ENCODE measurements around the gene USP46. TPM values are rescaled to one million over a fixed set of nuclear protein-coding genes. Genes with fewer than 3 reads are reported as not detected.

Gene USP46
- total and polyA plus RNA-seq, 2 of the 13 experiments (the other 11 are each of a cell fraction or from before 2014, with no cell fraction given) = 4.7 to 17.4 TPM

DNA sequence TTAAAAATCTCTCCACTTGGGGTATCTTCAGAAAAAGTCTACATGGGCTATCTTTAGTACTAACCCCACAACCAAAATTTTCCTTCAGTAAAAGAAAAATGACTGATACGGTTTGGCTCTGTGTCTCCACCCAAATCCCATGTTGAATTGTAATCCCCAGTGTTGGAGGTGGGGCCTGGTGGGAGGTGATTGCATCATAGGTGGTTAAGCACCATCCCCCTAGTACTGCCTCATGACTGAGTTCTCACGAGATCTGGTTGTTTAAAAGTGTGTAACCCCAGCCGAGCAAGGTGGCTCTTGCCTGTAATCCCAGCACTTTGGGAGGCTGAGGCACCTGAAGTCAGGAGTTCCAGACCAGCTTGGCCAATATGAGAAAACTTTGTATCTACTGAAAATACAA is 66.8 kb downstream of the USP46 start:
- Histone ChIP-seq H3K4me3 (replicated peaks in 1 of 3; ENCODE audit: insufficient read depth in 1 of 3, low read depth in 2 of 3, low read length in 3 of 3) (no peak overlapping the region), H3K36me3 (replicated peaks in 1 of 2; ENCODE audit: control insufficient read depth in 1 of 2, insufficient read depth in 2 of 2, low read length in 2 of 2) (peaks cover 0 to 5% of the 10 kb centered on the region in 2 experiments; a peak in 3 of 5 replicates), H3K27ac (ENCODE audit: extremely low read length, insufficient read depth, low read length) (no peak overlapping the region), H2AFZ (ENCODE audit: low read length) (no peak overlapping the region), H3K9me3 (ENCODE audit: low read length) (no peaks in the 10 kb centered on the region), H3K4me2 (ENCODE audit: low read depth, low read length) (no peak overlapping the region), H3K79me2 (ENCODE audit: insufficient read depth, low read length) (no peaks in the 10 kb centered on the region), H3K4me1 (ENCODE audit: insufficient read depth, low read length) (peaks cover 8% of the 10 kb centered on the region), H3K27me3 (ENCODE audit: control insufficient read depth in 1 of 2, insufficient read depth in 2 of 2, low read length in 2 of 2) (no peaks in the 10 kb centered on the region), H4K20me1 (ENCODE audit: insufficient read depth, low read length) (no peaks in the 10 kb centered on the region), H3K9ac (ENCODE audit: insufficient read depth, low read depth, low read length) (no peak overlapping the region)
- no peak for DNase-seq (ENCODE audit: low spot score)
- BruUV-seq (replicated peaks) = no TSS peak
- CTCF ChIA-PET (ENCODE audit: low intra/inter-chr PET ratio, low total read pairs) = no interaction called here
- 98% methylated on average over 3 of the region's 3 CpGs for WGBS (ENCODE audit: low lambda C conversion rate)
- ATAC-seq = no peak
- TF ChIP-seq STAG1 (CRISPR knock-in tag; IDR thresholded peaks at IDR 0.05) (no peak), JUND (CRISPR knock-in tag; IDR thresholded peaks at IDR 0.05) (no peak), ARNT (IDR thresholded peaks at IDR 0.05) (no peak), MIER2 (CRISPR knock-in tag; IDR thresholded peaks at IDR 0.05) (no peak), ZNF891 (CRISPR knock-in tag; IDR thresholded peaks at IDR 0.05) (no peak), CEBPG (CRISPR knock-in tag; IDR thresholded peaks at IDR 0.05) (0 out of 2 replicates have a peak, but pooled peaks have one; percentile 16), MTA3 (CRISPR knock-in tag; IDR thresholded peaks at IDR 0.05) (no peak), ATF7 (IDR thresholded peaks at IDR 0.05) (peak; percentile 34; the same call in 1 of the 2 replicates), ATF7 (CRISPR knock-in tag; IDR thresholded peaks at IDR 0.05) (no peak), SOX6 (IDR thresholded peaks at IDR 0.05) (no peak), SOX6 (CRISPR knock-in tag; IDR thresholded peaks at IDR 0.05) (no peak), ATF7-NPFF (CRISPR knock-in tag; IDR thresholded peaks at IDR 0.05; ENCODE audit: low read depth) (no peak), TMF1 (CRISPR knock-in tag; IDR thresholded peaks at IDR 0.05; ENCODE audit: low read depth) (no peak), RAD21 (CRISPR knock-in tag; IDR thresholded peaks at IDR 0.05) (no peak), CEBPB (IDR thresholded peaks at IDR 0.05; ENCODE audit: borderline replicate concordance, low read depth, low read length) (peak; percentile 47; the same call in 1 of the 2 replicates), ZNF232 (CRISPR knock-in tag; IDR thresholded peaks at IDR 0.05; ENCODE audit: borderline replicate concordance) (no peak), STAT5B (CRISPR knock-in tag; IDR thresholded peaks at IDR 0.05) (no peak), THAP11 (CRISPR knock-in tag; IDR thresholded peaks at IDR 0.05) (no peak), KMT2B (CRISPR knock-in tag; IDR thresholded peaks at IDR 0.05) (no peak), ONECUT2 (CRISPR knock-in tag; IDR thresholded peaks at IDR 0.05) (no peak)
- TF ChIP-seq, protein P1, sequence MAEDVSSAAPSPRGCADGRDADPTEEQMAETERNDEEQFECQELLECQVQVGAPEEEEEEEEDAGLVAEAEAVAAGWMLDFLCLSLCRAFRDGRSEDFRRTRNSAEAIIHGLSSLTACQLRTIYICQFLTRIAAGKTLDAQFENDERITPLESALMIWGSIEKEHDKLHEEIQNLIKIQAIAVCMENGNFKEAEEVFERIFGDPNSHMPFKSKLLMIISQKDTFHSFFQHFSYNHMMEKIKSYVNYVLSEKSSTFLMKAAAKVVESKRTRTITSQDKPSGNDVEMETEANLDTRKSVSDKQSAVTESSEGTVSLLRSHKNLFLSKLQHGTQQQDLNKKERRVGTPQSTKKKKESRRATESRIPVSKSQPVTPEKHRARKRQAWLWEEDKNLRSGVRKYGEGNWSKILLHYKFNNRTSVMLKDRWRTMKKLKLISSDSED (CRISPR knock-in tag; IDR thresholded peaks at IDR 0.05) = no peak
- TF ChIP-seq, protein P2, sequence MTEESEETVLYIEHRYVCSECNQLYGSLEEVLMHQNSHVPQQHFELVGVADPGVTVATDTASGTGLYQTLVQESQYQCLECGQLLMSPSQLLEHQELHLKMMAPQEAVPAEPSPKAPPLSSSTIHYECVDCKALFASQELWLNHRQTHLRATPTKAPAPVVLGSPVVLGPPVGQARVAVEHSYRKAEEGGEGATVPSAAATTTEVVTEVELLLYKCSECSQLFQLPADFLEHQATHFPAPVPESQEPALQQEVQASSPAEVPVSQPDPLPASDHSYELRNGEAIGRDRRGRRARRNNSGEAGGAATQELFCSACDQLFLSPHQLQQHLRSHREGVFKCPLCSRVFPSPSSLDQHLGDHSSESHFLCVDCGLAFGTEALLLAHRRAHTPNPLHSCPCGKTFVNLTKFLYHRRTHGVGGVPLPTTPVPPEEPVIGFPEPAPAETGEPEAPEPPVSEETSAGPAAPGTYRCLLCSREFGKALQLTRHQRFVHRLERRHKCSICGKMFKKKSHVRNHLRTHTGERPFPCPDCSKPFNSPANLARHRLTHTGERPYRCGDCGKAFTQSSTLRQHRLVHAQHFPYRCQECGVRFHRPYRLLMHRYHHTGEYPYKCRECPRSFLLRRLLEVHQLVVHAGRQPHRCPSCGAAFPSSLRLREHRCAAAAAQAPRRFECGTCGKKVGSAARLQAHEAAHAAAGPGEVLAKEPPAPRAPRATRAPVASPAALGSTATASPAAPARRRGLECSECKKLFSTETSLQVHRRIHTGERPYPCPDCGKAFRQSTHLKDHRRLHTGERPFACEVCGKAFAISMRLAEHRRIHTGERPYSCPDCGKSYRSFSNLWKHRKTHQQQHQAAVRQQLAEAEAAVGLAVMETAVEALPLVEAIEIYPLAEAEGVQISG (CRISPR knock-in tag; IDR thresholded peaks at IDR 0.05) = no peak
- TF ChIP-seq, protein P3, sequence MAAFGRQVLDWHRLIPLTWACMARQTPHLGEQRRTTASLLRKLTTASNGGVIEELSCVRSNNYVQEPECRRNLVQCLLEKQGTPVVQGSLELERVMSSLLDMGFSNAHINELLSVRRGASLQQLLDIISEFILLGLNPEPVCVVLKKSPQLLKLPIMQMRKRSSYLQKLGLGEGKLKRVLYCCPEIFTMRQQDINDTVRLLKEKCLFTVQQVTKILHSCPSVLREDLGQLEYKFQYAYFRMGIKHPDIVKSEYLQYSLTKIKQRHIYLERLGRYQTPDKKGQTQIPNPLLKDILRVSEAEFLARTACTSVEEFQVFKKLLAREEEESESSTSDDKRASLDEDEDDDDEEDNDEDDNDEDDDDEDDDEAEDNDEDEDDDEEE (CRISPR knock-in tag; IDR thresholded peaks at IDR 0.05) = no peak
- FAIRE-seq = no peak
- POLR2A ChIA-PET = no interaction called here
- in situ Hi-C loops (cut with HindIII; ENCODE audit: extremely low pct_ligation_motif_present, low pct_unique_long_range_greater_than_20kb) (no loop called here), intact Hi-C loops (cut with micrococcal nuclease; ENCODE audit: unreplicated experiment) (no loop called here)

Data from HepG2 (cell line).